Type B pancreatic cell (in vitro differentiated cells): ENCODE measurements around the gene SNAI3. TPM values are rescaled to one million over a fixed set of nuclear protein-coding genes. Genes with fewer than 3 reads are reported as not detected.

Experiments
- DNase-seq: peaks from one replicate; pipeline ENCODE4 v3.0.0; 2021; ENCODE audit warnings: mixed read lengths; ENCODE audit not compliant: unreplicated experiment; ENCODE audit errors: extremely low spot score
- H3K27ac Mint-ChIP-seq: 2 replicates; pipeline ENCODE4 v1.8.0; 2021; ENCODE audit warnings: mild to moderate bottlenecking, mixed read lengths
- H3K27me3 Mint-ChIP-seq: 2 replicates; pipeline ENCODE4 v1.8.0; 2021; ENCODE audit warnings: mixed read lengths
- H3K36me3 Mint-ChIP-seq: 2 replicates; pipeline ENCODE4 v1.8.0; 2021; ENCODE audit warnings: mixed read lengths
- H3K4me1 Mint-ChIP-seq: one replicate; pipeline ENCODE4 v1.8.0; 2021; ENCODE audit warnings: mixed read lengths; ENCODE audit not compliant: unreplicated experiment
- H3K4me3 Mint-ChIP-seq: 2 replicates; pipeline ENCODE4 v1.8.0; 2021; ENCODE audit warnings: mild to moderate bottlenecking, mixed read lengths
- H3K9me3 Mint-ChIP-seq: 2 replicates; pipeline ENCODE4 v1.8.0; 2021; ENCODE audit warnings: mixed read lengths
- total RNA-seq: library from RNA; stranded (reverse); gene quantifications from 2 replicates; pipeline ENCODE4 v1.2.1, GENCODE V29; 2021; ENCODE audit warnings: low replicate concordance
- TF ChIP-seq, protein P1 (sequence below): fragments of 200-600 bp; sonication (generic); conservative IDR thresholded peaks from 2 replicates; pipeline ENCODE4 v1.5.0; 2021; ENCODE audit warnings: antibody characterized with exemption, mild to moderate bottlenecking

The SNAI3 gene
- total RNA-seq, 1 donor from 2014 or later = 0.68 TPM

DNA sequence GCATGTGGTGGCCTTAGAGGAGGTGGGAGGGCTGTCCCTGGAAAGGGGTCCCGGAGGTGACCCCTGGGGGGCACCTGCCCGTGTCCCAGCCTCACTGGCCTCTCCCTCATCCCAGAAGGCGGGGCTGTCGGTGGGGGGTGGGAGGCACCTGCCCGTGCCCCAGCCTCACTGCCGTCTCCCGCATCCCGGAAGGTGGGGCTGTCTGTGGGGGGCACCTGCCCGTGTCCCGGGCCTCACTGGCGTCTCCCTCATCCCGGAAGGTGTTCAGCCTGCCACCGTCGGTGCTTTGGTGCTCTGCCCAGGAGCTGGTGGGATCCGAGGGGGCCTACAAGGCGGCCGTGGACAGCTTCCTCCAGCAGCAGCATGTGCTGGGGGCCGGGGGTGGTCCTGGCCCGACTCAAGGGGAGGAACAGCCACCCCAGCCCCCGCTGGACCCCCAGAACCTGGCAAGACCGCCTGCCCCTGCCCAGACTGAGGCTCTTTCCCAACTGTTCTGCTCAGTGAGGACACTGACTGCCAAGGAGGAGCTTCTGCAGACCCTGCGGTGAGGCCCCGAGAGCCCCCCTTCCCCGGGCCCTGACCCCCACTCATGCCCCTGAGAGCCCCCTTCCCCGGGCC is 26.2 kb upstream of the SNAI3 start:
- H3K9me3 Mint-ChIP-seq = no peaks in the 10 kb centered on the region
- no peak overlapping the region for H3K27ac Mint-ChIP-seq
- H3K4me1 Mint-ChIP-seq = peaks cover 1% of the 10 kb centered on the region
- TF ChIP-seq, protein P1, sequence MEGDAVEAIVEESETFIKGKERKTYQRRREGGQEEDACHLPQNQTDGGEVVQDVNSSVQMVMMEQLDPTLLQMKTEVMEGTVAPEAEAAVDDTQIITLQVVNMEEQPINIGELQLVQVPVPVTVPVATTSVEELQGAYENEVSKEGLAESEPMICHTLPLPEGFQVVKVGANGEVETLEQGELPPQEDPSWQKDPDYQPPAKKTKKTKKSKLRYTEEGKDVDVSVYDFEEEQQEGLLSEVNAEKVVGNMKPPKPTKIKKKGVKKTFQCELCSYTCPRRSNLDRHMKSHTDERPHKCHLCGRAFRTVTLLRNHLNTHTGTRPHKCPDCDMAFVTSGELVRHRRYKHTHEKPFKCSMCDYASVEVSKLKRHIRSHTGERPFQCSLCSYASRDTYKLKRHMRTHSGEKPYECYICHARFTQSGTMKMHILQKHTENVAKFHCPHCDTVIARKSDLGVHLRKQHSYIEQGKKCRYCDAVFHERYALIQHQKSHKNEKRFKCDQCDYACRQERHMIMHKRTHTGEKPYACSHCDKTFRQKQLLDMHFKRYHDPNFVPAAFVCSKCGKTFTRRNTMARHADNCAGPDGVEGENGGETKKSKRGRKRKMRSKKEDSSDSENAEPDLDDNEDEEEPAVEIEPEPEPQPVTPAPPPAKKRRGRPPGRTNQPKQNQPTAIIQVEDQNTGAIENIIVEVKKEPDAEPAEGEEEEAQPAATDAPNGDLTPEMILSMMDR = no peak
- H3K27me3 Mint-ChIP-seq = no peaks in the 10 kb centered on the region
- H3K36me3 Mint-ChIP-seq = no peaks in the 10 kb centered on the region
- DNase-seq = no peak
- H3K4me3 Mint-ChIP-seq = no peak overlapping the region

DNA sequence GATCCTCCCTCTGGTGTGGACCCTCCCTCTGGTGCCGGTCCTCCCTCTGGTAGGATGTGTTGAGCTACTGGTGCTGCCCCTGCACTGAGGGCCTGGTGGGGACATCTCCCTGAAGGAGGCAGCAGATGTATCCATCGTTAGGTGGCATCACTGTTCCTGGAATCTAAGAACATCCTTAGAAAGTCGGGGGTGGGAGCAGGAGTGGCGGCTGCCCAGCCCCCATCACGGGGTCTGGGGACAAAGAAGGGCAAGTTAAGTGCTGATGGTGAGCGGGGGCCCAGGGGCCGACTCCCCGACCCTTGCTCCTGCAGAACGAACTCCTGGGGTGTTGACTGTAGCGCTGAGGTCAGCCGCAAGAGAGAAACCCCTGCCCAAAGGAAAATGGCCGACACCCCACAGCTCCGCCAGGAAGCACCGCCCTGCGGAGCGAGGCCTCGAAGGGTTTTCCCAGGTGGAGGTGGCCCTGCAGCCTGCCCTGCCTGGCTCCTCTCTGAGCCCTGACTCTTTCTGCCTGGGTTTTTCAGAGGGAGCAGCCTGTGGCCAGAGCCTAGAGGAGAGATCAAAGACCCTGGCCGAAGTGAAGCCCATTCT is 25.5 kb upstream of the SNAI3 start:
- Mint-ChIP-seq H3K27ac (no peak overlapping the region), H3K36me3 (no peaks in the 10 kb centered on the region), H3K4me1 (peaks cover 7% of the 10 kb centered on the region), H3K27me3 (no peaks in the 10 kb centered on the region), H3K4me3 (no peak overlapping the region), H3K9me3 (no peaks in the 10 kb centered on the region)
- no peak for DNase-seq
- TF ChIP-seq, protein P1 = no peak

DNA sequence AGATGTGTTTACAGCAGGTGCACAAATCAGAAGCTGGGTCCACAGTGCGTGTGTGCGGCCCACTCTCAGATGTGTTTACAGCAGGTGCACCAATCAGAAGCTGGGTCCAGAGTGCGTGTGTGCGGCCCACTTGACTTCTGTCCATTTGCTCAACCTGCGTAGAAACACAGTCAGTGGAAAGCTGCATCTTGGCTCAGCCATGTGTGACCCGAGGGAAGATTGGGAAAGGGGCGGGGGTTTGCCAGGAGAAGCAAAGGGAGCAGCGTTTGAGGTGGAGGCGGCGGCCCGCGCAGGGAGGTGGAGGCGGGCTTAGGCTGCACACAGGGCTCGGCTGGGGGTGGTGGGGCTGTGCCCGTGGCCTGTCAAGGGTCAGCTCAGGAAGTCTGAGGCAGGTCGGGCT is 24.2 kb upstream of the SNAI3 start:
- no peak overlapping the region for H3K4me3 Mint-ChIP-seq
- no peaks in the 10 kb centered on the region for H3K27me3 Mint-ChIP-seq
- DNase-seq = no peak
- peaks cover 7% of the 10 kb centered on the region for H3K4me1 Mint-ChIP-seq
- H3K27ac Mint-ChIP-seq = no peak overlapping the region
- H3K9me3 Mint-ChIP-seq = no peaks in the 10 kb centered on the region
- no peaks in the 10 kb centered on the region for H3K36me3 Mint-ChIP-seq
- TF ChIP-seq, protein P1 = no peak

DNA sequence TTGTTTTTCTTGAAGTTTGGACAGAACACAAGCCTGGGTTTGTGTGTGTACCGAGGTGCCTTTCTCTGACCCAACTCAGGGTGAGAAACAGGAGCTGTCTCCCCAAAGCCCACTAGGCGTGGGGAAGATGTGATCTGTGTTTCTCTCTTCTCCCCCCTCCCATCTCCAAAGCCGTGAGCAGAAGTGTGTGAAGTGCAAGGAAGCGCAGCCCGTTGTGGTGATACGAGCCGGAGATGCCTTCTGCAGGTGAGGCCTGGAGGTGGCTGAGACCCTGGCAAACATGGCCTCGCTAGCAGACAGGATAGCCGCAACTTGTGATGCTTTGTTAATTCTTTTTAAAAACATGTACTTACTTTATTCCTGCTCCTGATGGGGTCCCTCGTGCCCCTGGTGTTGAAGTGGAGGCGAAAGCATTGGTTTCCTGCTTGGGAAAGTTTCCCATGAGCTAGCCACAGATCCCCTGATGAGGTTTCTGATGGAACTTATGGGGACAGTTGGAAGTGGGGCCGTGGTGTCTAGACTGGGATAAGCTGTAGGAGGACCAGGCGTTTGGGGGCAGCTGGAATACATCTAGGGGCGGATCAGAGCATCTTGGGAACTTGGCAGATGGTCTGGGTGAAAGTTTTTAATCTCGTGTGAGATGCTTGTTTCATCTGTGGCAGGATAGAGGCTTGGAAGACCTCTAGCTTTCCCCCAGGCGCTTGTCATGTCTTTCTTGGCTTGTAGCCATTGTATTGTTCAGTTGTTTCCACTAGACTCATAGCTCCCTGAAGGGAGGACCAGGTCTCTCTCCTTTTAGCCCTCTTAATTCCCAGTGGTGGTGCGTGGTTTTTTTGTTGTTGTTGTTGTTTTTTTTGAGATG is 20.9 kb upstream of the SNAI3 start:
- H3K4me1 Mint-ChIP-seq = peaks cover 16% of the 10 kb centered on the region
- H3K4me3 Mint-ChIP-seq = peak overlapping the region; percentile 84
- TF ChIP-seq, protein P1 = no peak
- H3K36me3 Mint-ChIP-seq = no peaks in the 10 kb centered on the region
- H3K27ac Mint-ChIP-seq = peak overlapping the region; percentile 76
- no peaks in the 10 kb centered on the region for H3K27me3 Mint-ChIP-seq
- no peak for DNase-seq
- no peaks in the 10 kb centered on the region for H3K9me3 Mint-ChIP-seq

DNA sequence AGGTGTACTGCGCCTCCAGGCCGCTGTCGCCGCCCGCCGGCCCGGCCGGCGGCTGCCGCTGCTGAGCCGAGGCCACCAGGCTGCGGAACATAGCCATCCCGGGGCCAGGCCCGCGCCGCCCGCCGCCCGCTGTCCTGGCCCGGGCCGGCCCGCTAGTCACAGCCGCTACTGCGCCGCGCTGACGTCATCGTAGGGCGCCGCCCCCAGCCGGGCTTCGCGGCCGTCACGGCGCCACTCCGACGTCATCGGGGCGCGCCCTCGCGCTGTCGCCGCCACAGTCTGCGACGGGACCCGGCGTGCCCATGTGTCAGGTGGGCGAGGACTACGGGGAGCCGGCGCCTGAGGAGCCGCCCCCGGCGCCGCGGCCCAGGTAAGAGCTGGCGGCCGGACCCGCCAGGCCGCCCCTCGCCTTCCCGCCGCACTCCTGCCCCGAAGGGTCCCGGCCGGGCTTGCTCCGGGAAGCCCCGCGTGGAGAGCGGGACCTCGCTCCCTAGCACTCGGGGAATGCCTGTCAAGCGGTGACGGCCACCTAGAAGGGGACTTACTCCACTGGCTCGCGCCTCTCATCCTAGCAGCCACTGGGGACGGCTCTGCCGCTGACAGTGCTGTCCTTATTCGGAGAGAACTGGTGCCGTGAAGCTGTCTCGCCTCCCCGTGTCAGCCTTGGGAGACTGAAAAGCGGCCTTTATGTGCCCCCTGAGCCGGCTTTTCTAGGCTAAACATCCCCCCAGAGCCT is 20.1 kb upstream of the SNAI3 start, which contains the start of the genes CTU2 and RNF166:
TSS of gene CTU2 (plus strand) at position 275 of the 736 bp plus-strand sequence. CDS start at position 303, 28 bp downstream.
TSS of gene RNF166 (minus strand) at position 180 of the 736 bp plus-strand sequence. CDS start at position 97, 83 bp downstream.
- TF ChIP-seq, protein P1 = no peak
- H3K36me3 Mint-ChIP-seq = no peaks in the 10 kb centered on the region
- H3K9me3 Mint-ChIP-seq = no peaks in the 10 kb centered on the region
- DNase-seq = peak; percentile 94
- H3K27ac Mint-ChIP-seq = peak within 1 kb of the TSS; percentile 76
- peak within 1 kb of the TSS; percentile 88 for H3K4me3 Mint-ChIP-seq
- H3K4me1 Mint-ChIP-seq = peaks cover 16% of the 10 kb centered on the region
- H3K27me3 Mint-ChIP-seq = no peaks in the 10 kb centered on the region
